Transverse colon (tissue), 3 donors: ENCODE data around the gene MKI67.

ENCODE experiments used
- CTCF ChIP-seq, 5 experiments: fragments of 200-600 bp in 3 of 5; fragments of 450-650 bp in 2 of 5; sonication (generic) in 3 of 5; IDR thresholded peaks; 1 replicate in 2 of 5; 2 replicates in 3 of 5; pipeline ENCODE4 v1.5.1; 2016 to 2017; ENCODE audit warnings: antibody characterized with exemption in 5 of 5, inconsistent platforms in 3 of 5, mild to moderate bottlenecking in 2 of 5, moderate library complexity in 1 of 5
- POLR2A ChIP-seq: fragments of 450-650 bp; IDR thresholded peaks from one replicate; pipeline ENCODE4 v1.6.1; 2016; ENCODE audit warnings: antibody characterized with exemption, mild to moderate bottlenecking, moderate library complexity

- TF ChIP-seq CTCF (IDR thresholded peaks at IDR 0.05) (no peak), POLR2A (no peak)
Observed at GRCh38 chr10:128169811-128170379, 43.7 kb upstream of the MKI67 start.
